OCI-LY7 (cell line): Measurements from ENCODE around the gene RPS6KA5. TPM values are rescaled to one million over a fixed set of nuclear protein-coding genes. Genes with fewer than 3 reads are reported as not detected.

Source experiments
- Bru-seq: library from RNA; stranded (reverse); fragments of 400-500 nt; gene quantifications from one replicate; lab custom pipeline; 2021; lab: Mats Ljungman, UMichigan
- BruChase-seq, 2 experiments: library from RNA; stranded (reverse); fragments of 400-500 nt; gene quantifications; one replicate each; lab custom pipeline; 2021; lab: Mats Ljungman, UMichigan
- BruUV-seq: library from RNA; stranded (reverse); fragments of 400-500 nt; replicated peaks from 2 replicates; lab custom pipeline; 2021; lab: Mats Ljungman, UMichigan
- CTCF ChIA-PET: fragments of 300-600 bp; sonication (Branson Sonifier 250); formaldehyde crosslinking; loops from one replicate; lab custom pipeline; 2022; ENCODE audit warnings: antibody characterized with exemption; ENCODE audit not compliant: unreplicated experiment; lab: Charles Lee
- POLR2A ChIA-PET: fragments of 300-600 bp; sonication (Branson Sonifier 250); formaldehyde crosslinking; loops from one replicate; lab custom pipeline; 2022; ENCODE audit warnings: antibody characterized with exemption; lab: Charles Lee
- DNase-seq: peaks from one replicate; pipeline ENCODE4 v3.0.0-alpha.2; 2015; ENCODE audit warnings: low spot score
- H2AFZ ChIP-seq: fragments of 200-600 bp; sonication (generic), shearing (Covaris generic); 2 replicates; pipeline ENCODE4 v1.6.1; 2014; ENCODE audit warnings: mild to moderate bottlenecking, antibody characterized with exemption, low read length, moderate library complexity
- H3K27ac ChIP-seq: fragments of 200-600 bp; sonication (generic); 2 replicates; pipeline ENCODE4 v1.5.1; 2014; ENCODE audit warnings: mixed run types, low read depth, mild to moderate bottlenecking, moderate library complexity, low read length, inconsistent platforms; ENCODE audit not compliant: poor library complexity, severe bottlenecking
- H3K36me3 ChIP-seq: fragments of 200-600 bp; sonication (generic); 2 replicates; pipeline ENCODE4 v1.6.1; 2014; ENCODE audit warnings: mild to moderate bottlenecking, antibody characterized with exemption, low read length, moderate library complexity, mixed read lengths; ENCODE audit not compliant: insufficient read depth
- H3K4me1 ChIP-seq: fragments of 200-600 bp; sonication (generic); 2 replicates; pipeline ENCODE4 v1.5.1; 2014; ENCODE audit warnings: mild to moderate bottlenecking, low read length; ENCODE audit not compliant: insufficient read depth, poor library complexity, severe bottlenecking
- H3K4me2 ChIP-seq: fragments of 200-600 bp; sonication (generic); 2 replicates; pipeline ENCODE4 v1.6.1; 2014; ENCODE audit warnings: mild to moderate bottlenecking, low read length
- H3K4me3 ChIP-seq: fragments of 200-600 bp; sonication (generic); 2 replicates; pipeline ENCODE4 v1.5.1; 2014; ENCODE audit warnings: mild to moderate bottlenecking, low read depth, low read length; ENCODE audit not compliant: poor library complexity, severe bottlenecking
- H3K79me2 ChIP-seq: fragments of 200-600 bp; sonication (generic); 2 replicates; pipeline ENCODE4 v1.6.1; 2016; ENCODE audit warnings: low read depth, mild to moderate bottlenecking, low read length, moderate library complexity, mixed read lengths; ENCODE audit not compliant: insufficient read depth
- H3K9me2 ChIP-seq: fragments of 200-600 bp; sonication (generic); 2 replicates; pipeline ENCODE4 v1.6.1; 2016; ENCODE audit warnings: mild to moderate bottlenecking, low read length, mixed read lengths; ENCODE audit not compliant: insufficient read depth
- H3K9me3 ChIP-seq: fragments of 200-600 bp; sonication (generic); 2 replicates; pipeline ENCODE4 v1.6.1; 2014; ENCODE audit warnings: mild to moderate bottlenecking, mixed run types, low read length, mixed read lengths
- H4K20me1 ChIP-seq: fragments of 200-600 bp; sonication (generic); 2 replicates; pipeline ENCODE4 v1.6.1; 2014; ENCODE audit warnings: mild to moderate bottlenecking, antibody characterized with exemption, low read length, moderate library complexity, mixed read lengths; ENCODE audit not compliant: insufficient read depth
- EZH2phosphoT487 ChIP-seq: fragments of 200-600 bp; sonication (generic); IDR thresholded peaks from 2 replicates; pipeline ENCODE4 v1.6.1; 2018; ENCODE audit warnings: low read depth, borderline replicate concordance, mild to moderate bottlenecking, mixed run types, antibody characterized with exemption, low read length, moderate library complexity, mixed read lengths
- intact Hi-C: fragments of 100-400 bp; cut with micrococcal nuclease; formaldehyde crosslinking; loops from one replicate; pipeline ENCODE4 v1.10.0; 2022; ENCODE audit not compliant: unreplicated experiment
- long read RNA-seq: library from polyadenylated mRNA; stranded (forward); transcript quantifications from one replicate; pipeline ENCODE4 v2.0.0, GENCODE V29; 2022
- total RNA-seq, 2 experiments: library from RNA; depleted of rRNA in 1 of 2; stranded (reverse); fragments of >200 nt in 1 of 2; shearing (Covaris generic) in 1 of 2; gene quantifications; 2 replicates each; pipeline ENCODE4 v1.2.3, GENCODE V29; 2014 to 2022
- TF ChIP-seq, protein P1 (sequence below): fragments of 200-600 bp; sonication (generic); conservative IDR thresholded peaks from 2 replicates; pipeline ENCODE4 v1.5.1; 2014; ENCODE audit warnings: mild to moderate bottlenecking, antibody characterized with exemption, low read length, moderate library complexity, mixed read lengths

Gene RPS6KA5
- 9.0 and 9.6 TPM in 2 replicates for total RNA-seq (2014; rRNA removed; shearing (Covaris generic))
- total RNA-seq (2022), result 12.7 and 14.3 TPM in 2 replicates
- Bru-seq, nascent RNA, result percentile 67 among the genes with signal in this experiment
- percentile 58 among the genes with signal in this experiment for BruChase-seq, experiment 1, labeled RNA remaining after a 6-hour chase
- BruChase-seq, experiment 2, labeled RNA remaining after a 2-hour chase, result percentile 60 among the genes with signal in this experiment
- long read RNA-seq, full-length matches to known transcripts, result 17 of 34 reads
- long read RNA-seq, partial matches to known transcripts, result 7 of 34 reads
- long read RNA-seq, other reads (novel, unspliced or antisense), result 10 of 34 reads

DNA sequence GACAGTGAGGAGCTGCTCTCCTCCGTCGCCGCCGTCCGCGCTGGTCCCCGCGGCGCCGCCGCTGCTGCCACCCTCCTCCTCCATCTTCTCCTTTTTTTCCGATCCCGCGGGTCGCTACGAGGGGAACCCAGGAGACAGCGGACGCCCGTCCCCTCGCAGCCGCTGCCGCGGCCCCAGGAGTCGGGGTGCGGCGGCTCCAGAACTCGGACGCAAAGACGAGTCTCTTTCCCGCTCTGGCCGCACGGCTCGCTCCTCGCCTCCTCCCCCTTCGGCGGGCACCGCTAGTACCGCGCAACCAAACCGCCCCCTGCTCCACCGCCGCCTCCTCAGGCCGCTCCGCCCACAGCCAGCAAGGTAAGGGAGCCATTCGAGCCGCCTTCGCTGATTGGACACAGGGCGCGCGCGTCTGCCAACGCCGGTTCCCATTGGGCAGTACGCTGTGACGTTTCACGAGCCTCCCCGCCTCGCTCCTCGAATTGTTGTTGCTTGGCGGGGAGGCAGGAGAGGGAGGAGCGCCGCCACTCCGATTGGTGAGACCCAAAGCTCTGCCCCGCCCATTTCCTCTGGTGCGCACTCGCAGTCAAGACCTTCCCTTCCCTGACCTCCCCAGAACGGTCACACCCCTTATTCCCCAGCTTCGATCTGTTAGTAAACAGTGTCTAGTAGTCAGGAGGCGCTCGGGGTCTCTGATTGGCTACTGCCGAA, at the start of gene RPS6KA5:
TSS of gene RPS6KA5 (minus strand) at position 291 of the 705 bp plus-strand sequence. CDS start at position 84, 207 bp downstream.
- ChIA-PET CTCF (interaction anchor here (0.6 to 0.7 kb wide), 2 partner anchors 26 to 55 kb away, joined by 3 read pairs; no protein-coding TSS in a partner anchor), POLR2A (interaction anchor here (0.5 to 2.0 kb wide), 9 partner anchors 12 to 411 kb away, joined by 3 to 14 read pairs (median 4); partner anchors contain the start of gene DGLUCY)
- TF ChIP-seq EZH2phosphoT487, result no peak
- TF ChIP-seq, protein P1, sequence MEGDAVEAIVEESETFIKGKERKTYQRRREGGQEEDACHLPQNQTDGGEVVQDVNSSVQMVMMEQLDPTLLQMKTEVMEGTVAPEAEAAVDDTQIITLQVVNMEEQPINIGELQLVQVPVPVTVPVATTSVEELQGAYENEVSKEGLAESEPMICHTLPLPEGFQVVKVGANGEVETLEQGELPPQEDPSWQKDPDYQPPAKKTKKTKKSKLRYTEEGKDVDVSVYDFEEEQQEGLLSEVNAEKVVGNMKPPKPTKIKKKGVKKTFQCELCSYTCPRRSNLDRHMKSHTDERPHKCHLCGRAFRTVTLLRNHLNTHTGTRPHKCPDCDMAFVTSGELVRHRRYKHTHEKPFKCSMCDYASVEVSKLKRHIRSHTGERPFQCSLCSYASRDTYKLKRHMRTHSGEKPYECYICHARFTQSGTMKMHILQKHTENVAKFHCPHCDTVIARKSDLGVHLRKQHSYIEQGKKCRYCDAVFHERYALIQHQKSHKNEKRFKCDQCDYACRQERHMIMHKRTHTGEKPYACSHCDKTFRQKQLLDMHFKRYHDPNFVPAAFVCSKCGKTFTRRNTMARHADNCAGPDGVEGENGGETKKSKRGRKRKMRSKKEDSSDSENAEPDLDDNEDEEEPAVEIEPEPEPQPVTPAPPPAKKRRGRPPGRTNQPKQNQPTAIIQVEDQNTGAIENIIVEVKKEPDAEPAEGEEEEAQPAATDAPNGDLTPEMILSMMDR, result no peak
- Histone ChIP-seq H3K4me3 (peak within 1 kb of the TSS; percentile 83), H3K27ac (peak within 1 kb of the TSS; percentile 78), H2AFZ (peak within 1 kb of the TSS; percentile 85), H3K4me2 (peak within 1 kb of the TSS; percentile 97), H3K79me2 (peaks cover 15% of the 10 kb centered on the region; the same call in 1 of the 2 replicates), H3K9me3 (no peaks in the 10 kb centered on the region; the same call in 1 of the 2 replicates), H4K20me1 (no peaks in the 10 kb centered on the region), H3K9me2 (no peaks in the 10 kb centered on the region), H3K4me1 (peaks cover 32% of the 10 kb centered on the region), H3K36me3 (no peaks in the 10 kb centered on the region; the same call in 1 of the 2 replicates)
- intact Hi-C loops, result loop anchor here (1.0 to 10.0 kb wide), 5 partner anchors 36 to 663 kb away; partner anchors contain the start of genes CALM1, DGLUCY and PPP4R3A
- BruUV-seq, result no TSS peak
- DNase-seq, result peak; percentile 100

DNA sequence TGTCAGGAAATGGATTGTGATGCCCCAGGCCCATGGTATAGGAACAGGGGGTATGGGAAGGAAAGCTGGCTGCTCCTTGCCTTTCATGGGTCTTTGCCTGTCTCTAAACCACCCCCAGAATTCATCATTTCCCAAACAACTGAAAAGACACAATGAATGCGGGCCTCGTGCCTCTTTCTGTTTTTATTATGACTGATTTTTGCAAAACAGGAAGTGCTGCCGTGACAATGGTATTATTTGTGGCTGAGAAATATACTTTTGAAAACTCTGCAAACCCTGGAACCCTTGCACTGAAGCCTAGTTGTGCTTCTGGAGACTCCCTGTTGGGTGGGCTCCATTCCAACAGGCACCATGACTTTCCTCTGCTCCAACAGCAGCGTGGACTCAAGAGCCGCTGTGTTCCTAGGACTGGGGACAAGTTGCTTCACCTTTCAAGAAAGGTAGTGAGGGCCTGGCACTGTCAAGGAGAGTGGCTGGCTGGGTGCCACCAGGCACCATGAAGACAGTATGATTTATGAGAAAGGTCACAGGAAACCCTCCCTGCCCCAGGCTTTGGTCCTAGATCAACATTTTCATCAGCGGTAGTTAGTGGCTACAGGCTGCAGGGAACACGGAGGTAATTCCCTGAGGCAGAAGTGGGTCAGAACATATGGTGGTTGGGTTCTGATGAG, 48.6 kb upstream of the RPS6KA5 start:
- BruUV-seq, result no TSS peak
- Histone ChIP-seq H3K9me2 (no peaks in the 10 kb centered on the region), H3K36me3 (no peaks in the 10 kb centered on the region), H3K9me3 (no peaks in the 10 kb centered on the region), H3K79me2 (no peaks in the 10 kb centered on the region), H4K20me1 (no peaks in the 10 kb centered on the region), H2AFZ (peak overlapping the region; percentile 52), H3K4me1 (peaks cover 13% of the 10 kb centered on the region), H3K27ac (no peak overlapping the region), H3K4me2 (no peak overlapping the region), H3K4me3 (no peak overlapping the region)
- ChIA-PET POLR2A (no interaction called here), CTCF (no interaction called here)
- DNase-seq, result no peak
- intact Hi-C loops, result no loop called here
- TF ChIP-seq, protein P1, result no peak
- no peak for TF ChIP-seq EZH2phosphoT487
